CD4-positive, alpha-beta T cell treated with Interleukin-17A for 4 hours (primary cell): Measurements from ENCODE around the gene MOV10L1.

ENCODE experiments used
- DNase-seq: peaks from one replicate; pipeline ENCODE4 v3.0.0-alpha.2; 2020; ENCODE audit warnings: mixed read lengths

Gene MOV10L1

GRCh38 chr22:50058906-50059880 is 30.6 kb upstream of the MOV10L1 start:
- DNase-seq: no peak

GRCh38 chr22:50059881-50060262 is 29.9 kb upstream of the MOV10L1 start:
- no peak for DNase-seq

- no peak for DNase-seq
Measured at GRCh38 chr22:50060441-50061140, 29.2 kb upstream of the MOV10L1 start.

- no peak for DNase-seq
Measured at GRCh38 chr22:50061141-50061823, 28.5 kb upstream of the MOV10L1 start.

- DNase-seq: no peak
Measured at GRCh38 chr22:50061824-50062355, 27.9 kb upstream of the MOV10L1 start.

GRCh38 chr22:50062509-50063135 is 27.2 kb upstream of the MOV10L1 start:
- DNase-seq: no peak

- no peak for DNase-seq
Measured at GRCh38 chr22:50063589-50064393, 26.0 kb upstream of the MOV10L1 start.

GRCh38 chr22:50064453-50064852 is 25.4 kb upstream of the MOV10L1 start:
- DNase-seq: no peak

- DNase-seq: no peak
Measured at GRCh38 chr22:50067244-50067643, 22.6 kb upstream of the MOV10L1 start.

- no peak for DNase-seq
Measured at GRCh38 chr22:50068096-50068495, 21.7 kb upstream of the MOV10L1 start.

GRCh38 chr22:50070366-50070765 is 19.4 kb upstream of the MOV10L1 start:
- no peak for DNase-seq

- DNase-seq: no peak
Measured at GRCh38 chr22:50071432-50072166, 18.2 kb upstream of the MOV10L1 start.

GRCh38 chr22:50072167-50072555 is 17.6 kb upstream of the MOV10L1 start:
- DNase-seq: no peak

GRCh38 chr22:50072714-50073538 is 16.9 kb upstream of the MOV10L1 start:
- DNase-seq: no peak

- no peak for DNase-seq
Measured at GRCh38 chr22:50074056-50074455, 15.8 kb upstream of the MOV10L1 start.

- DNase-seq: no peak
Measured at GRCh38 chr22:50074551-50075530, 15.0 kb upstream of the MOV10L1 start.

- DNase-seq: no peak
Measured at GRCh38 chr22:50076646-50077535, 12.9 kb upstream of the MOV10L1 start.

GRCh38 chr22:50078246-50078645 is 11.6 kb upstream of the MOV10L1 start:
- DNase-seq: no peak
